Measurements from ENCODE around the gene LRRC59. TPM values are rescaled to one million over a fixed set of nuclear protein-coding genes. Genes with fewer than 3 reads are reported as not detected.

LRRC59 gene
- total and polyA plus RNA-seq, 2 of the 4 experiments (the other 2 are of a cell fraction): 139 to 233 TPM

DNA sequence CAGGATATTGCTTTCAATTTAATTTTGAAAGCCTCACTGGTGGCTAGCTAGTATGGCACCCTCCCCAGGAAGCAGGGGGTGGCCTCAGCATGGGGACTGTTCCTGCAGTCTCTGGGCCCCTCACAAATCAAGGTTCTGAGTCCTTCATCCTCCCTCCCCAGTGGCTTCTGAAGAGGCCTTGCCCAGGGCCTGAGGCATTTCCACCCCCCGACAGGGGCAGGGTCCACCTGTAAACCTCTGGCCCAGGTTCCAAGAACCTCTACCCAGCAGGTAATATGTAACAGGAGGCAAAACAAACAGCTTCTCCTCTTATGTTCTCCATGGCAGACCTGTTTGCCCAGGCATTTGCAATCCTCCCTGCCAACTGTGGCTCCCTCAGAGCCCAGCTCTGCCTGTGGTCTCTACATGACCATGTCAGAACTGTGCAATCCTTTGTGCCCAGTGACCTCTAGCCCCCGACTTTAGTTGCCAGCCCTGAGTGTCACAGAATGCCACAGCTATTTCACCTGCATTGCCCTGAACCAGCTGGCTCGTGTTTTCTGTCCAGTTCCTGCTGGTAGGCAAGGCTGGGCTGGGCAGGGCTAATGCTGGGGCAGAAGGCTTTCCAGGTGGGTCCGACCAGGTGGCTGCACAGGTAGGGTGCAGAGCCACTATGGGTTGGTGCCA is 43.0 kb upstream of the LRRC59 start:
- no peaks in the 10 kb centered on the region for H3K9me3 ChIP-seq (ENCODE audit: control insufficient read depth, insufficient read depth, low read length)
- no peak for ATAC-seq (ENCODE audit: low read depth)
- no peak overlapping the region for H4K5ac ChIP-seq (ENCODE audit: low read depth, low read length)
- H3K4ac ChIP-seq (ENCODE audit: low read depth, low read length): no peak overlapping the region
- H3K4me3 ChIP-seq (ENCODE audit: insufficient read depth, low read depth, low read length): no peak overlapping the region
- no peak overlapping the region for H2BK5ac ChIP-seq (ENCODE audit: low read depth, low read length, poor library complexity, severe bottlenecking)
- intact Hi-C loops (cut with micrococcal nuclease): no loop called here
- dilution Hi-C loops (cut with HindIII; ENCODE audit: low sequenced_read_pairs, unreplicated experiment): no loop called here
- H2BK120ac ChIP-seq (ENCODE audit: low read depth, low read length): no peak overlapping the region
- peaks cover 2% of the 10 kb centered on the region; the same call in 1 of the 2 replicates for H3K4me1 ChIP-seq (ENCODE audit: control insufficient read depth, insufficient read depth, low read length)
- DNase-seq: no peak
- no peak overlapping the region for H3K23ac ChIP-seq (ENCODE audit: low read depth, low read length)
- no peak overlapping the region for H3K4me2 ChIP-seq (ENCODE audit: low read depth, low read length)
- no peak overlapping the region for H4K8ac ChIP-seq (ENCODE audit: low read depth in 2 of 2, low read length in 2 of 2)
- BruUV-seq (replicated peaks): no TSS peak
- H4K91ac ChIP-seq (ENCODE audit: insufficient read depth, low read depth, low read length): no peak overlapping the region
- 100% methylated on average over 1 of the region's 4 CpGs; no CpG with 5 or more reads in 1 of the 2 experiments for WGBS, 2 experiments (ENCODE audit: extremely low coverage in 2 of 2, insufficient read length in 1 of 2)
- H2BK15ac ChIP-seq (ENCODE audit: low read depth, low read length): no peak overlapping the region
- no peak overlapping the region for H3K18ac ChIP-seq (ENCODE audit: low read depth, low read length)
- no peaks in the 10 kb centered on the region for H3K27me3 ChIP-seq (ENCODE audit: control insufficient read depth, insufficient read depth, low read length)
- H4K20me1 ChIP-seq (ENCODE audit: insufficient read depth, low read length): peaks cover 6% of the 10 kb centered on the region; the same call in 1 of the 2 replicates
- no peak overlapping the region for H3K9ac ChIP-seq (ENCODE audit: low read depth, low read length)
- H3K36me3 ChIP-seq (ENCODE audit: control insufficient read depth, insufficient read depth, low read length): no peaks in the 10 kb centered on the region; the same call in 1 of the 2 replicates
- H3K56ac ChIP-seq (ENCODE audit: extremely low read depth, insufficient read depth, low read length): no peak overlapping the region
- peaks cover 4 to 21% of the 10 kb centered on the region in 2 experiments; a peak in 2 of 4 replicates for H3K79me1 ChIP-seq (ENCODE audit: low read depth in 1 of 2, low read length in 2 of 2)
- TF ChIP-seq BHLHE40 (IDR thresholded peaks at IDR 0.05; ENCODE audit: low read depth, low read length) (no peak), ELK1 (IDR thresholded peaks at IDR 0.05; ENCODE audit: borderline replicate concordance, low read depth, low read length) (no peak), FOS (IDR thresholded peaks at IDR 0.05; ENCODE audit: low read depth, low read length) (no peak), MXI1 (IDR thresholded peaks at IDR 0.05; ENCODE audit: borderline replicate concordance, low read depth, low read length) (no peak), MAFK (IDR thresholded peaks at IDR 0.05; ENCODE audit: low read depth, low read length) (no peak), RFX5 (IDR thresholded peaks at IDR 0.05; ENCODE audit: low read depth, low read length) (no peak), NFE2L2 (IDR thresholded peaks at IDR 0.05; ENCODE audit: low read depth, low read length) (no peak), CTCF (conservative IDR thresholded peaks at IDR 0.05; ENCODE audit: low read depth, low read length) (no peak), CHD1 (IDR thresholded peaks at IDR 0.05; ENCODE audit: low read depth, low read length) (no peak), MAZ (IDR thresholded peaks at IDR 0.05; ENCODE audit: borderline replicate concordance, low read depth, low read length) (no peak), RAD21 (IDR thresholded peaks at IDR 0.05; ENCODE audit: low read length) (no peak), POLR2A (IDR thresholded peaks at IDR 0.05; ENCODE audit: low read depth, low read length) (no peak)
- TF ChIP-seq, protein P1, sequence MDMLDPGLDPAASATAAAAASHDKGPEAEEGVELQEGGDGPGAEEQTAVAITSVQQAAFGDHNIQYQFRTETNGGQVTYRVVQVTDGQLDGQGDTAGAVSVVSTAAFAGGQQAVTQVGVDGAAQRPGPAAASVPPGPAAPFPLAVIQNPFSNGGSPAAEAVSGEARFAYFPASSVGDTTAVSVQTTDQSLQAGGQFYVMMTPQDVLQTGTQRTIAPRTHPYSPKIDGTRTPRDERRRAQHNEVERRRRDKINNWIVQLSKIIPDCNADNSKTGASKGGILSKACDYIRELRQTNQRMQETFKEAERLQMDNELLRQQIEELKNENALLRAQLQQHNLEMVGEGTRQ (IDR thresholded peaks at IDR 0.05; ENCODE audit: low read depth, low read length): no peak
- POLR2A ChIA-PET (ENCODE audit: unreplicated experiment): interaction anchor here (0.6 kb wide), 1 partner anchor 325 kb away, joined by 4 read pairs; no protein-coding TSS in a partner anchor
- no peak overlapping the region for H2AK9ac ChIP-seq (replicated peaks; ENCODE audit: low read depth, low read length, poor library complexity)
- no peak overlapping the region for H3K27ac ChIP-seq (ENCODE audit: insufficient read depth, low read length)
- in situ Hi-C loops (cut with MboI; ENCODE audit: low sequenced_read_pairs): no loop called here
- no peak overlapping the region for H2AFZ ChIP-seq (replicated peaks; ENCODE audit: low read length, poor library complexity)
- CTCF ChIA-PET: no interaction called here
- H3K9me1 ChIP-seq (ENCODE audit: insufficient read depth, low read length): peaks cover 8% of the 10 kb centered on the region; the same call in 1 of the 2 replicates
- H2AK5ac ChIP-seq (ENCODE audit: low read depth, low read length): no peak overlapping the region
- no peak overlapping the region for H3K14ac ChIP-seq (replicated peaks; ENCODE audit: low read depth, low read length)
- H2BK20ac ChIP-seq (ENCODE audit: low read depth, low read length): no peak overlapping the region
